ENCODE results near the gene LTN1. TPM values are rescaled to one million over a fixed set of nuclear protein-coding genes. Genes with fewer than 3 reads are reported as not detected.
A peak's percentile ranks its signal among the peaks of the same experiment; 100 is the strongest.

The LTN1 gene
- total RNA-seq, 2 donors from 2014 or later = 24.2 to 30.0 TPM

DNA sequence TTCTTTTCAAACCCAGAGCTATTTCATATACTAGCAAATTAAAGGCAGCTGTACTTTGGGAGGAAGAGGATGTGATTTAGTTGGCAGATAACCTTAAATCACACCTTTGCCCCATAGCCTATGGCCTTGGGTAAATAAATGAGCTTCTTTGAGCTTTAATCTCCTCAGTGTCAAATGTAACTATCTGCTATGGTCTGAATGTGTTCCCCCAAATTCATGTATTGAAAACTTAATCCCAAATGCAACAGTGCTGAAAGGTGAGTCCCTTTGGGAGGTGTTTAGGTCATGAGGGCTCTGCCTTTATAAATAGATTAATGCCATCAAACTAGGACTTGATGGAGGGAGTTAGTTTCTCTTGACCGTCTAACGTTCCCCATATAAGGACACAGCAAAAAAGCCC is 85.8 kb downstream of the LTN1 start:
- peaks cover 2% of the 10 kb centered on the region for H3K9me3 ChIP-seq (ENCODE audit: control insufficient read depth, low read length, poor library complexity, severe bottlenecking)
- H3K27ac Mint-ChIP-seq = no peak overlapping the region
- H3K4me3 Mint-ChIP-seq = no peak overlapping the region
- H3K36me3 Mint-ChIP-seq (ENCODE audit: low read depth) = no peaks in the 10 kb centered on the region
- DNase-seq (no peak), ATAC-seq (no peak)
- no peaks in the 10 kb centered on the region for H3K4me1 Mint-ChIP-seq
- H3K27me3 Mint-ChIP-seq = peaks cover 12% of the 10 kb centered on the region

DNA sequence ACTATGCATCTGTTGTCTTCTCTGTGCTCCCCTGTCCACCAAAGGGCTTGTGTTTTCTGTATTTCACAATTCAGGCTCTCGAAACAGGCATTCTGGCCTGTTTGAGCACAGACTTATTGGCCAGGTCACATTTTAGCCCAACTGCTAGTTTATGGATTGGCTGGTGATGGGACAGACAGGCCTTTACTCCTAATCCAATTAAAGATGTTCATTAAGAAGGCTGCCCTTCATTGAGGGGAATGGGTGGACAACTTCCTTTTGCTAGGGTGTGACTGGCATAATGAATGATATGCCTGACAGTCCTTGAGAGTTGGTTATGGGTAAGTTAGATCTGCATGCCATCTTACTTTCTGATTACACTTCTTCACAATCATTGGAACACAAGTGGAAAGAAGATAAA is 86.4 kb downstream of the LTN1 start:
- no peak for ATAC-seq
- Mint-ChIP-seq H3K4me1 (no peaks in the 10 kb centered on the region), H3K4me3 (no peak overlapping the region), H3K27me3 (peaks cover 8% of the 10 kb centered on the region), H3K36me3 (ENCODE audit: low read depth) (peaks cover 2% of the 10 kb centered on the region), H3K27ac (no peak overlapping the region)
- H3K9me3 ChIP-seq (ENCODE audit: control insufficient read depth, low read length, poor library complexity, severe bottlenecking) = peaks cover 2% of the 10 kb centered on the region
- DNase-seq = no peak

- peaks cover 4% of the 10 kb centered on the region for H3K36me3 Mint-ChIP-seq (ENCODE audit: low read depth)
These were observed 87.7 kb downstream of the LTN1 start for GRCh38 chr21:28904961-28905435.

GRCh38 chr21:28903448-28903847 is 89.2 kb downstream of the LTN1 start:
- no peak overlapping the region for H3K27ac Mint-ChIP-seq
- DNase-seq (no peak), ATAC-seq (no peak)
- peaks cover 2% of the 10 kb centered on the region for H3K9me3 ChIP-seq (ENCODE audit: control insufficient read depth, low read length, poor library complexity, severe bottlenecking)
- H3K4me1 Mint-ChIP-seq = no peaks in the 10 kb centered on the region
- H3K27me3 Mint-ChIP-seq = no peaks in the 10 kb centered on the region
- H3K4me3 Mint-ChIP-seq = no peak overlapping the region
- H3K36me3 Mint-ChIP-seq (ENCODE audit: low read depth) = peaks cover 4% of the 10 kb centered on the region

More at GRCh38 chr21:28904961-28905435, 87.7 kb downstream of the LTN1 start:
- ATAC-seq (no peak), DNase-seq (no peak)
- no peaks in the 10 kb centered on the region for H3K4me1 Mint-ChIP-seq
- no peak overlapping the region for H3K4me3 Mint-ChIP-seq
- H3K27me3 Mint-ChIP-seq = no peaks in the 10 kb centered on the region
- peaks cover 2% of the 10 kb centered on the region for H3K9me3 ChIP-seq (ENCODE audit: control insufficient read depth, low read length, poor library complexity, severe bottlenecking)
- no peak overlapping the region for H3K27ac Mint-ChIP-seq

DNA sequence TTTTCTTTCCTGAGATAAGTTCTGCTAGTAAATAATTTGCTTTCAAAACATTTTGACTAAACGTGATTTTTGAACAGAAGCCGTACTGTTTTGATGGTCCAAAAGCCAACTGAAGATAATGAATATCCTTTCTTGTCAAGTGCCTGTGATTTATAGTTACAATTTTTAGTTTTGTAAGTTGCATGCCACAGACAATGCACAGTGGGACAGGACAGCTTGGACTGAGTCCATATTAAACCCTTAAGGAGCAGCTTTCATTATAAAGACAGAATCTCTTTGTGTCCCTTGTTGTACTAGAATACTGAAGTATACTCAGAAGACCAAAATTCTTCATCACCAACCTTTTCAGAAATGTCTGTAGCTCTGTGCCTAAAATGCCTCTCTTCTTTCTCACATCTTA is 92.2 kb downstream of the LTN1 start:
- no peak for ATAC-seq
- Mint-ChIP-seq H3K27me3 (peaks cover 6% of the 10 kb centered on the region), H3K27ac (no peak overlapping the region), H3K36me3 (ENCODE audit: low read depth) (peaks cover 5% of the 10 kb centered on the region), H3K4me3 (no peak overlapping the region), H3K4me1 (no peaks in the 10 kb centered on the region)
- DNase-seq = no peak
- peaks cover 2% of the 10 kb centered on the region for H3K9me3 ChIP-seq (ENCODE audit: control insufficient read depth, low read length, poor library complexity, severe bottlenecking)

DNA sequence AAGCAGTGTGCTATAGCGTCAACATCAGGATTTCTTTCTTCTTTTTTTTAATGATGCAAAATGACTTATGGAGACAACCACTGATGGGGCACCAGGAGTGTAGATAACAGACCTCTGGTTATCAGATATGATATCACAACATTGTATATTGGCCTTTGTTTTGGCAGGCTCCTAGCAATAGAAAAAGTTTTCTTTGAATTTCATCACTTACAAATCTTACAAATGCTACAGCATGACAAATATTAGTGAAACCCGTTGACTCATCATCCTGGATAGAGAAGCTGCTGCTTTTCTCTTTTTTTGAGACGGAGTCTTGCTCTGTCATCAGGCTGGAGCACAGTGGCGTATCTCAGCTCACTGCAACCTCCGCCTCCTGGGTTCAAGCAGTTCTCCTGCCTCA is 92.9 kb downstream of the LTN1 start:
- H3K4me3 Mint-ChIP-seq = no peak overlapping the region
- no peak overlapping the region for H3K27ac Mint-ChIP-seq
- no peaks in the 10 kb centered on the region for H3K4me1 Mint-ChIP-seq
- DNase-seq (no peak), ATAC-seq (no peak)
- peaks cover 6% of the 10 kb centered on the region for H3K27me3 Mint-ChIP-seq
- H3K36me3 Mint-ChIP-seq (ENCODE audit: low read depth) = peaks cover 5% of the 10 kb centered on the region
- peaks cover 2% of the 10 kb centered on the region for H3K9me3 ChIP-seq (ENCODE audit: control insufficient read depth, low read length, poor library complexity, severe bottlenecking)

DNA sequence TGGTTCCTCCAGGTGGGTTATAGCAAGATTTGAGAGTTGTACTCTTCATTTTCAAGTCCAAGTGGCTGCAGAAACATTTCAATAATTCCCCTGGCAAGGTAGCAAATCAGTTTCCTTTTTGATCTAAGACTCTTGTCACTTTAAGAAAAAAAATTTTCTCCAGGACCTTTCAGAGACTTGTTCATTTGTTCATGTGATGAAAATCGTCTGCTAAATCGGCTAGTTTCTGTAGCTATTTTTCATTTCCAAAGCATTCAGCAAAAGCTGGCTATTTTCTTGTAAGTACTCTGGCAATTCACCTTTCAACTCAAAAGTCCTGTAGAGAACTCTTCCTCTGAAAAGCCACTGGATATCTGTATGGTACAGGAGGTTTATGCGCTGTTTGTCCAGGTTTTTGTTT is 93.5 kb downstream of the LTN1 start:
- ATAC-seq (no peak), DNase-seq (no peak)
- H3K4me3 Mint-ChIP-seq = no peak overlapping the region
- no peak overlapping the region for H3K27ac Mint-ChIP-seq
- H3K27me3 Mint-ChIP-seq = peaks cover 6% of the 10 kb centered on the region
- H3K36me3 Mint-ChIP-seq (ENCODE audit: low read depth) = peaks cover 5% of the 10 kb centered on the region
- peaks cover 2% of the 10 kb centered on the region for H3K9me3 ChIP-seq (ENCODE audit: control insufficient read depth, low read length, poor library complexity, severe bottlenecking)
- no peaks in the 10 kb centered on the region for H3K4me1 Mint-ChIP-seq

DNA sequence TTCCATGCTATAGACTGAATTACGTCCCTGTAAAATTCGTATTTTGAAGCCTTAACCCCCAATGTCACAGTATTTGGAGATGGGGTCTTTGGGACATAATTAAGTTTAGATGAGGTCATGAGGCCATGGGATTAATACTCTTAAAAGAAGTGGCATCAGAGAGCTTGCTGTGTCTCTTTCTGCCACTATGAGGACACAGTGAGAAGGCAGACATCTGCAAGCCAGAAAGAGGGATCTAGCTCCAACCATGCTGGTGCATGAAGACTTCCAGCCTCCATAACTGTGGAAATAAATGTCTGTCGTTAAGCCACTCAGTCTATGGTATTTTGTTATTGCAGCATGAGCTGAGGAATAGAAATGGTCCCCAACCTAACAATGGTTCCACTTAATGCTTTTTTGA is 99.0 kb downstream of the LTN1 start:
- no peak for ATAC-seq
- Mint-ChIP-seq H3K27me3 (peaks cover 6% of the 10 kb centered on the region), H3K4me3 (no peak overlapping the region), H3K4me1 (no peaks in the 10 kb centered on the region), H3K27ac (no peak overlapping the region), H3K36me3 (ENCODE audit: low read depth) (peaks cover 2% of the 10 kb centered on the region)
- DNase-seq = no peak
- no peaks in the 10 kb centered on the region for H3K9me3 ChIP-seq (ENCODE audit: control insufficient read depth, low read length, poor library complexity, severe bottlenecking)

GRCh38 chr21:28892199-28893111 is 100.2 kb downstream of the LTN1 start:
- no peaks in the 10 kb centered on the region for H3K9me3 ChIP-seq (ENCODE audit: control insufficient read depth, low read length, poor library complexity, severe bottlenecking)
- H3K4me3 Mint-ChIP-seq = no peak overlapping the region
- H3K27ac Mint-ChIP-seq = no peak overlapping the region
- no peak for ATAC-seq
- peaks cover 2% of the 10 kb centered on the region for H3K36me3 Mint-ChIP-seq (ENCODE audit: low read depth)
- DNase-seq = no peak
- no peaks in the 10 kb centered on the region for H3K4me1 Mint-ChIP-seq
- H3K27me3 Mint-ChIP-seq = peaks cover 3% of the 10 kb centered on the region

DNA sequence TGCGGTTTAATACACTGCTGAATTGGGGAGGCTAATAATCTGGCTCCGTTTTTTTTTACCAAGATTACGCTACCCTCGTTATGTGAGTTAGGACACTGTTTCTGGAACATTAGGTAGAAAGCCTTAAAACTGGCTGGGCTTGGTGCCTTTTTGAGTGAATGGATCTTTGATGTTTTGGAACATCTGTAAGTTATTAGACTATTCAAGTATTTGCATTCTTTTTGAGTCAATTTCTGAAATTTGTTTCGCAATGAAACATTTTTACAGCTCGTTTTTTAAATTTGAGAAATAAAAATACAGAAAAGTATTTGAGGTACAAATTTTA is 106.9 kb downstream of the LTN1 start:
- H3K9me3 ChIP-seq (ENCODE audit: control insufficient read depth, low read length, poor library complexity, severe bottlenecking) = no peaks in the 10 kb centered on the region
- peaks cover 4% of the 10 kb centered on the region for H3K36me3 Mint-ChIP-seq (ENCODE audit: low read depth)
- H3K27ac Mint-ChIP-seq = peak overlapping the region; percentile 95
- DNase-seq = no peak
- H3K27me3 Mint-ChIP-seq = no peaks in the 10 kb centered on the region
- ATAC-seq = no peak
- peaks cover 9% of the 10 kb centered on the region for H3K4me1 Mint-ChIP-seq
- H3K4me3 Mint-ChIP-seq = peak overlapping the region; percentile 97

DNA sequence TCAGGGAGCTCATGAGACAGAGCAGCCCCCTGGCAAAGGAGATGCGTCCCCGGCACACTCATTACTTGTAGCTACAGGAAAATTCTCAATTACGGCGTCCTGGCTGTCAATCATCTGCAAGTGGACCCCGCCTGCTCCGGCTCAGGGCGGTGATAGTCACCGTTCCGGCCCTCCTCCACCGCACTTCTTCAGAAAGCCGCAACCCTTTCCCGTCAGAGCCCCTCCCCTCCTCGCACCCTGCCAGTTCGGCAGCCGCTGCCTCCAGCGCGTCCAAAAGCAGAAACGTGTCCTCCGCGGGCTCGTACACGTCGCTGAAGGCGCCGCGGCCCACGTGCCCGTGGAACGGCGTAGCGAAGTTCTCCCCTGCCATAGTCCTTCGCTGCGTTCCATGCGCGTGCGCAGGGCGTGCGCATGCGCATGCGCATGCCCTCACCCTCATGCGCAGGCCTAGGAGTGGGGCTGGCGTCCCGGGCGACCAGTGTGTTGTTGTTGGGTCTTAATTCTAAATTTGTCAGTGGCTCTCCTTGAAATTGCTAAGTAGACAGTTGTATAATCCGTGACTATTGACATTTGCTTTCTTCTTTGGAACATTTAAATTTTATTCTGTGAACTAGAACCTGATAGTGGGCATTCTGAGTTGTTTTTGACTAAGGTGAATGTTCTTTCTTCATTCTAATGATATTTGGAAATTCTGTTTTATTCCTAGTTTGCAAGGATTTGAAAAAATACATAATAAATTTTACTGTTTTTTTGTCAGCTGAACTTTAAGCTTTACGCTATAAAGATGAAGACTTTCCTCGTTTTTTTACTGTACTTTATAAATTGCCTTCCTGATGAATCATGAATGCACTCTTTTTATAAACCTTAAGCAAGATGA is 107.5 kb downstream of the LTN1 start:
- ATAC-seq (peak; percentile 90), DNase-seq (peak; percentile 76 to 88 (median 84))
- H3K4me3 Mint-ChIP-seq = peak overlapping the region; percentile 97
- peak overlapping the region; percentile 95 for H3K27ac Mint-ChIP-seq
- H3K36me3 Mint-ChIP-seq (ENCODE audit: low read depth) = peaks cover 4% of the 10 kb centered on the region
- H3K27me3 Mint-ChIP-seq = no peaks in the 10 kb centered on the region
- H3K9me3 ChIP-seq (ENCODE audit: control insufficient read depth, low read length, poor library complexity, severe bottlenecking) = no peaks in the 10 kb centered on the region
- H3K4me1 Mint-ChIP-seq = peaks cover 9% of the 10 kb centered on the region

DNA sequence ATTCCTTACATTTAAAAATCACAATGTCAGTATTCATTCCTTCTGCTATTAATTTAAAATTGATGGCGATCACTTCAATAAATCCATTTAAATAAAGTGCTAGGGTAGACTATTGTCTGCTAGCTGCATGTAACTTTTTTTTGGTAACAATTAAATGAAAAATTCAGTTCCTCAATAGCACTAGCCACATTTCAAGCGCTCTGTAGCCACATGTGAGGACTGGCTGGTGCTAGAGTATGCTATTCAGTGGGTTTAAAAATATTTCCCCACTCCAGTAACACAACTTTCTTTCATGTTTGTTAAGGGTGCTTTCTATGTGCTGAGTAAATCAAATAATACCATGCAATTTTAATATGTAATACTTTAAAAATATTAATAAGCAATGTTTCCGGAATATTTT is 108.2 kb downstream of the LTN1 start:
- ATAC-seq (peak; percentile 14), DNase-seq (no peak)
- H3K4me1 Mint-ChIP-seq = peaks cover 9% of the 10 kb centered on the region
- no peaks in the 10 kb centered on the region for H3K27me3 Mint-ChIP-seq
- peaks cover 4% of the 10 kb centered on the region for H3K36me3 Mint-ChIP-seq (ENCODE audit: low read depth)
- peak overlapping the region; percentile 95 for H3K27ac Mint-ChIP-seq
- no peaks in the 10 kb centered on the region for H3K9me3 ChIP-seq (ENCODE audit: control insufficient read depth, low read length, poor library complexity, severe bottlenecking)
- H3K4me3 Mint-ChIP-seq = peak overlapping the region; percentile 97

DNA sequence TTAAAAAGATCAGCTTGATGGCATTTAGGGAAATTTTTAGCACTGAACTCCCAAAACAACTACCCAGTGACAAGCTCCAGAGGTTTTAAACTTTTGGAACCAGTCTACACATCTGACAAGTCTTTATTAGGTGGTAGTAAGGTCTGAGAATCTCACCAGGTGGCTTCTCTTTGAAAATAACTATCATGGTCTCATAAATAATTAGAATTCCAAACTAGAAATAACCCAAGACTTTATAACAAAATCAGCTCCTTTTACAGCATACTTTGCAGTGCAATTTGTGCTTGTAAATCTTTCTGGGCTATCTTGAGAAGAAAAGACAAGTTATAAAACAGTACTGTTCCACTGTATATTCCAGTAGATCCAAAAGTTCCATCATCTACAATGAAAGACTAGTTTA is 108.7 kb downstream of the LTN1 start:
- ATAC-seq = no peak
- no peaks in the 10 kb centered on the region for H3K9me3 ChIP-seq (ENCODE audit: control insufficient read depth, low read length, poor library complexity, severe bottlenecking)

More for the DNA sequence above, 108.7 kb downstream of the LTN1 start:
- peak overlapping the region; percentile 95 for H3K27ac Mint-ChIP-seq
- H3K27me3 Mint-ChIP-seq = no peaks in the 10 kb centered on the region
- H3K4me3 Mint-ChIP-seq = no peak overlapping the region
- peaks cover 4% of the 10 kb centered on the region for H3K36me3 Mint-ChIP-seq (ENCODE audit: low read depth)
- DNase-seq = no peak
- peaks cover 9% of the 10 kb centered on the region for H3K4me1 Mint-ChIP-seq

Data from T-helper 17 cell (primary cell).